Limb (tissue), 2 donors: ENCODE measurements around the gene ZNF30.
"Not testable (repeated sequence)": the region's sequence is repeated elsewhere in the genome, so short reads cannot be mapped to it uniquely, and the experiment has no call there.

ENCODE experiments used
- DNase-seq, 2 donors: peaks; one replicate each; pipeline ENCODE4 v3.0.0-alpha.2; 2016; ENCODE audit errors: extremely low spot score in 2 of 2

The ZNF30 gene

DNA sequence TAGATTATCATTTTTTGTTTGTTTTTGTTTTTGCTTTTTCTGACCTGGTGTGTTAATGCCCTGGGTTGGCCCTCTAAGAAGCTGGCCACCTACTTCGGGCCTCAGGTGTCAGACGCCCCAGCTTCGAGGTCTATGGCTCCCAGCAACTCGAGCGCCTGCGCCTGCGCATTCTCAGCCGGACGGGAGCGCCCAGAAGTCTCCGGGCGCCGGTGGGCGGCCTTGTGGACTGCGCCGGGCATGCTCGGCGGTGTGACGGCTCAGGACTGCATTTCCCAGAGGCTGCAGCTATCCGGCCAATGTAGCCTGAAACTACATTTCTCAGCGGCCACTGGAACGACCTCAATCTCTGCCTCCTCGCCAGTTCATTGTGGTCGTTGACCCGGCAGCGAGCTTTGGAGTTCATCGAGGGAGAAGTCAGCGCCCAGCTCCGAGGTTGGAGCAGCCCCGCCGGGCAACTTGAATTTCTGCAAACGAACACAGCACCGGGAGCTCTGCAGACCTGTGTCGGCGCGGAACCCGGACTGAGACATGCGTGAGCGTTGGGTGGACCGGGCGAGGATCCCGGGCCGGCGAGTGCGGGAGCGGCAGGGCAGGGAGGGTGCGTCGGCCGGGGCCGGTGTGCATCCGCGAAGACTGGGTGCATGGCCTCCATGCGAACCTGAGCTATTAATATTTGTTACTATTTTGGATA lies at the start of gene ZNF30:
Gene ZNF30 (plus strand): TSS at position 219 of the 691 bp plus-strand sequence. CDS start 3,045 bp downstream, outside the sequence.
- DNase-seq, result peak; percentile 87 to 90

DNA sequence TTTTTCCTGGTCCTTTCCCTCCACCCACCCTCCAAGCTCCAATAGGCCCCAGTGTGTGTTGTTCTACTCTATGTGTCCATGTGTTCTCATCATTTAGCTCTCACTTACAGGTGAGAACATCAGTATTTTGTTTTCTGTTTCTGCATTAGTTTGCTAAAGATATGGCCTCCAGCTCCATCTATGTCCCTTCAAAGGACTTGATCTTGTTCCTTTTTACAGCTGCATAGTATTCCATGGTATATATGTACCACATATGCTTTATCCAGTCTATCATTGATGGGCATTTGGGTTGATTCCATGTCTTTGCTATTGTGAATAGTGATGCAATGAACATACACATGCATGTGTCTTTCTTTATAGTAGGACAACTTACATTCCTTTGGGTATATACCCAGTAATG lies 47.1 kb upstream of the ZNF30 start:
- DNase-seq, result no peak

DNA sequence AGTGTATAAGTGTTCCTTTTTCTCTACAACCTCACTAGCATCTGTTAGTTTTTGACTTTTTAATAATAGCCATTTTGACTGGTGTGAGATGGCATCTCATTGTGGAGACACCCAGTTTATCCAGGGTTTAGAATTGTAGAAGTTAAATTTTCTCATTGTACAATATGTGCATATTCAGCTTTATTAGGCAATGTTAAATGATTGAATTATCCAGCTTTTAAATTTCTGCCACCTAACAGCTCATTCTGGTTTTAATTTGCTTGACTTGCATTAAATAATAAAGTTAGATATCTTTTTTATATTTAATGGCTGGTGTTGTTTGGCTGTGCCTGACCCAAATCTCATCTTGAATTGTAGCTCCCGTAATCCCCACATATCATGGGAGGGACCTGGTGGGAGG lies 46.7 kb upstream of the ZNF30 start:
- DNase-seq, result no peak

DNA sequence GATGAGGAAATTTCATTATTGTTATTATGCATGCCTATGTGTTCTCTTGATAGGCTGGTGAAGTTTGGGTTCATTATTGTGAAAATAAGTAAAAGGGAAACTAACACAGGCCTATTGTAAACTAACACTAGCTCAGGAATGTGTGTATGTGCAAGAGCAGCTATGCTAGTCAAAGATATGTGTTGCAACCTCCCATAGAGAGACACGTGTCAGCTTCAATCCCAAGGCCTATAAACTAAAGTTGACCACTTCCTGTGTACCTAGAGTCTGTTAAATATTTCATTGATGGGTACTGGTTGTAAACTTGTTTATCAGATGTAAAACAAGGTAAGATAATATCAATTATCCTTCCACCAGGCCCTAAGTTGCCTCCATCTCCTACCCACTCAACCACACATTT lies 44.7 kb upstream of the ZNF30 start:
- DNase-seq, result no peak

- no peak for DNase-seq
Observed at GRCh38 chr19:34888091-34888490, 38.6 kb upstream of the ZNF30 start.

DNA sequence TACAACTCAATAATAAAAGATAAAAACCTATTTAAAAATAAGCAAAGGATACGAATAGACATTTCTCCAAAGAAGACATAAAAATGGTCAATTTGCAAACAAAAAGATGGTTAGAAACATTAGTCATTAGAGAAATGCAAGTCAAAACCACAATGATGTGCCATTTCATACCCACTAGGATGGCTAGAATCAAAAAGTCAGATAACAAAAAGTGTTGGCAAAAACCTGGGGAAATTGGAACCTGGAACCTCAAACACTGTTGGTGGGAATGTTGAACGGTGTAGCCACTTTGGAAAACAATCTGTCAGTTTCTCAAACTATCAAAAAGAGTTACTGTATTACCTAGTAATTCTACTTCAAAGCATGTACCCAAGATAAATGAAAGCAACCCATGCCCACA lies 26.5 kb upstream of the ZNF30 start:
- no peak for DNase-seq

GRCh38 chr19:34904664-34905527 lies 21.8 kb upstream of the ZNF30 start:
- peak in 1 of 2 donors; percentile 23 for DNase-seq

DNA sequence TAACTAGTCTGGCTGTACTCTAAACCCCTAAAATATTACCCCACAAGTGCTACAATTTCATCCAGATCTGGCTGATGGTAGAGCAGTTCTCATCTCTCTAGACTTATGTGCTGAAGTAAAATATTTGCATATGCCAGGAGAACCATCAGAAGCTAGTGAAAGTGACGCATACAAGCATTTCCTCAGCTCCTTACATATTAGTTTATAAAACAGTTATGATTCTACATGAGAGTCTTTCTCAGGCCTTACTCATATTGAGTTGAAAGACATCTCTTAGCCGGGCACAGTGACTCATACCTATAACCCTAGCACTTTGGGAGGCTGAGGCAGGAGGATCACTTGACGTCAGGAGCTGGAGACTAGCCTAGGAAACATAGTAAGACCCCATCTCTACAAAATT lies 15.9 kb upstream of the ZNF30 start:
- no peak for DNase-seq

DNA sequence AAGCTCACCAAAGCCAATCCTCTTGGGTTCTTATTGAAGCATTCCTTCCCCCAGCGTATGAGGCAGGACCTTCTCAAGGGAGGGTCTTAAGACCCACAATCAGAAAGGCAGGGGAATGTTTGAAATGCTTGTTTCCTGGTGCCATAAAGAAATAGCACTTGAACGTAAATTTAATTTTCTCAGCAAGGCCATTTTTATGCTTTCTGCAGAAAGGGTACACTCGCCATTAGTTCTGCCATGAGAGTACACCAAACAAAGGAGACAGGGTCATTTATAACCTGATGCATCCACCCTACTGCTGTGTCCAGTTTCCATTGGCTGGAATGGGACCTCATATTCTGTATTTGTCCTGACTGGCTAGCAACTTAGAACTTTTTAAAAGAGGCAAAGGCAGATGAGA lies 9.6 kb upstream of the ZNF30 start:
- DNase-seq, result not testable (repeated sequence)

GRCh38 chr19:34918190-34918589 lies 8.5 kb upstream of the ZNF30 start:
- DNase-seq, result no peak

GRCh38 chr19:34920090-34920786 lies 6.5 kb upstream of the ZNF30 start:
- DNase-seq, result not testable (repeated sequence)

- peak in 1 of 2 donors; percentile 26 for DNase-seq
Observed at GRCh38 chr19:34925278-34925855, 1.3 kb upstream of the ZNF30 start.

- no peak for DNase-seq
Observed at GRCh38 chr19:34926361-34926684, 380 bp upstream of the ZNF30 start.

DNA sequence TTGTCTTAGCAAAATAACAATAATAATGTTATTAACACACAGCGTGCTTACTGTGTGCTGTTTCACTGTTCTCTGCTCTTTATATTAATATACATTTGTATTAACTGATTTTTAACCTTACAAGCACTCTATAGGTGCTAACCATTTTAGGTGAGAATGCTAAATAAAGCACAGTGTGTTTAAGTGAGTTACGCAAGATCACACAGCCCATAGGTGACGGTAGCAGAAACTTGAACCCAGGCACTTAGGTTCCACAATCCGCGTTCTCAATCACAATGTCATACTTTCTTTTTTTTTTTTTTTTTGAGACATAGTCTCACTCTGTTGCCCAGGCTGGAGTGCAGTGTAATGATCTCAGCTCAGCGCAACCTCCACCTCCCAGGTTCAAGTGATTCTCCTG lies 5.8 kb downstream of the ZNF30 start:
- DNase-seq, result no peak

- DNase-seq, result no peak
Observed at GRCh38 chr19:34936184-34936583, 9.5 kb downstream of the ZNF30 start.

GRCh38 chr19:34938886-34939285 lies 12.2 kb downstream of the ZNF30 start:
- no peak for DNase-seq

DNA sequence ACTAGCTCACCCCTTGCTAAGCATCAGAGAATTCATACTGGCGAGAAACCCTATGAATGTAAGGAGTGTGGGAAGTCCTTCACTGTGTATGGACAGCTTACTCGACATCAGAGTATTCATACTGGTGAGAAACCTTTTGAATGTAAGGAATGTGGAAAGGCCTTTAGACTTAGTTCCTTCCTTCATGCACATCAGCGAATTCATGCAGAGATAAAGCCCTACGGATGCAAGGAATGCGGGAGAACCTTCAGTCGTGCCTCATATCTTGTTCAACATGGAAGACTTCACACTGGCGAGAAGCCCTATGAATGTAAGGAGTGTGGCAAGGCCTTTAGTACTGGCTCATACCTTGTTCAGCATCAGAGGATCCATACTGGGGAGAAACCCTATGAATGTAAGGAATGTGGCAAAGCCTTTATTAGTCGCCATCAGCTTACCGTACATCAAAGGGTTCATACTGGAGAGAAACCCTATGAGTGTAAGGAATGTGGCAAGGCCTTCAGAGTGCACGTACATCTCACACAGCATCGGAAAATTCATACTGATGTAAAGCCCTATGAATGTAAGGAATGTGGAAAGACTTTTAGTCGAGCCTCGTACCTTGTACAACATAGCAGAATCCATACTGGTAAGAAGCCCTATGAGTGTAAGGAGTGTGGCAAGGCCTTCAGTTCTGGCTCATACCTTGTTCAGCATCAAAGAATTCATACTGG lies 17.3 kb downstream of the ZNF30 start:
- DNase-seq, result no peak

DNA sequence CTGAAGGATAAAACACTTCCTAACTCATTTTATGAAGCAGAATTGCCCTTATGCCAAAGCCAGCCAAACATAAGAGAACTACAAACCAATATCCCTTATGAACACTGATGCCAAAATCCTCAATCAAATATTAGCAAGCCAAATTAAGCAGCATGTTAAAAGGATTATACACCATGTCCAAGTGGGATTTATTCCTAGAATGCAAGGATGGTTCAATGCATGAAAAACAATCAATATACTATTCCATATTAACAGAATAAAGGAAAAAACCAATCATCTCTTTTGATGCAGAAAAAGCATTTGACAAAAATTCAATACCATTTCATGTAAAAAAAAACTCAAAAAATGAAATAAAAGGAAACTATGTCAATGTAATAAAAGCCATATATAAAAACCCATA lies 26.4 kb downstream of the ZNF30 start:
- DNase-seq, result no peak

DNA sequence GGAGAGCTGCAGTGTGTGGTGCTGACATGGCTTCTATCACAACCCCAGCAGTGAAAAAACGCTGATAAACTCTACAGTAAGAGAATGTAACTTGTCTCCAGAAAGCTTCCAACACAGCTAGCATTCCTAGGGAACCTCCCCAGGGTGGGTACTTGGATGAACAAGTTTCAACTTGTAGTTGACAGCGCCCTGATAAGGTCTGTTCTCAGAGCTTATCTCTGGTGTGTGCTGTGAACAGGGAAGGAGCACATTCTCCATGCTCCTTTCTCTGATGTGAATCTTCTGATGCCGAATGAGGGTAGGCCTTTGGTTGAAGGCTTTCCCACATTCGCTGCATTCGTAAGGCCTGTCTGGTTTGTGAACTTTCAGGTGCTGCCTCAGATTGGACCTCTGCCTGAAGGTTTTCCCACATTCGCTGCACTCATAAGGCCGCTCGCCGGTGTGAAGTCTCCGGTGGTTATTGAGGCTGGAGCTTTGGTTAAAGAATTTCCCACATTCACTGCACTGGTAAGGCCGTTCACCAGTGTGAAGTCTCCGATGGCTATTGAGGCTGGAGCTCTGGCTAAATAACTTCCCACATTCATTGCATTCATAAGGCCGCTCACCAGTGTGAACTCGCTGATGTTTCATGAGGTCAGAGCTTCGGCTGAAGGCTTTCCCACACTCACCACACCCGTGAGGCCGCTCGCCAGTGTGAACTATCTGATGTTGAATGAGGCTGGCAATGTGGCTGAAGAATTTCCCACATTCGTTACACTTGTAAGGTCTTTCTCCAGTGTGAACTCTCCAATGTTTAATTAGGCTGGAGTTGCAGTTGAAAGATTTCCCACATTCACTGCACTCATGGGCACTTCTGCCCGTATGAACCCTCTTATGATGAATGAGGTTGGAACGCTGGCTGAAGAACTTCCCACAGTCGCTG lies 31.4 kb downstream of the ZNF30 start:
- DNase-seq, result no peak

- DNase-seq, result no peak
Observed at GRCh38 chr19:34959021-34959420, 32.3 kb downstream of the ZNF30 start.
